Measurements from ENCODE around the gene PHF20. TPM values are rescaled to one million over a fixed set of nuclear protein-coding genes. Genes with fewer than 3 reads are reported as not detected.
"Not testable (repeated sequence)": the region's sequence is repeated elsewhere in the genome, so short reads cannot be mapped to it uniquely, and the experiment has no call there.

The PHF20 gene
- total RNA-seq, 1 experiment from 2014 or later, result 22.7 TPM

DNA sequence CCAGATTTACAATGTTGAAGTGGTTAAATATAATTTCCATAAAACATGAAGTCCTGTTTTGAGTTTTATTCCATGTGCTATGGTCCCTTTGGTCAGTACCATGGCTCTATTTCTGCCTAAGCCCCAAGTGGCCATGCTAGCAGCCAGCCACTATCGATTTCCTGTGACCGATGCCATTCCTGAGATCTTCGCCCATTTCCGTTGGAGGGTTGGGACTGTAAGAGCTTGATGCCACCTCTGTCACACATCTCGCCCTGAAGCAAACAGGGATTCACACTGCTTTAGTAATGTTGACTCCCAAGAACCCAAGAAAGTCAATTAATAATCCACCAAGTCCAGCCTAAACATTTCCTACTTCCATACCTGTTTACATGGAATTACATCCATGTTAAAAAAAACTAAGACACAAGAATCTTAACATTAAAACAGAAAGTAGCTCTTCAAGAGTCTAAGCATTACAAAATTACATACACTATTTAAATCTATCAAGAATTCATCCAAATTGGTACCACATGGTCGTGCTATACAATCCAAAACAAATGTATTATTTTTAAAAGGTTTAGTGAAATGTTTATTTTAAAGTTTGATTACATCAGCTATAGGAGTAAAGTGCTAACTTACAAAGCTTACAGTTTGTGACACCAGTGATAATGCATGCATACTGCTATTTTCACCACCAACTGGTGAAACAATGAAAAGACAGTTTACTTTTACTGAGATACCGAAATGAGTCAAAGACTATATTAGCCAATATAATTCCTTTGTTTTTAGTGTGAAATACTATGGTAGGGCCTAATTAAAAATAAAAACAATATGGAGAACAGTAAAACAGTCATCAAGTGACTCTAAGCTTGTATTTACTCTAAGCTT is 32.3 kb upstream of the PHF20 start:
- peak; percentile 60 for DNase-seq (ENCODE audit: low read depth)

DNA sequence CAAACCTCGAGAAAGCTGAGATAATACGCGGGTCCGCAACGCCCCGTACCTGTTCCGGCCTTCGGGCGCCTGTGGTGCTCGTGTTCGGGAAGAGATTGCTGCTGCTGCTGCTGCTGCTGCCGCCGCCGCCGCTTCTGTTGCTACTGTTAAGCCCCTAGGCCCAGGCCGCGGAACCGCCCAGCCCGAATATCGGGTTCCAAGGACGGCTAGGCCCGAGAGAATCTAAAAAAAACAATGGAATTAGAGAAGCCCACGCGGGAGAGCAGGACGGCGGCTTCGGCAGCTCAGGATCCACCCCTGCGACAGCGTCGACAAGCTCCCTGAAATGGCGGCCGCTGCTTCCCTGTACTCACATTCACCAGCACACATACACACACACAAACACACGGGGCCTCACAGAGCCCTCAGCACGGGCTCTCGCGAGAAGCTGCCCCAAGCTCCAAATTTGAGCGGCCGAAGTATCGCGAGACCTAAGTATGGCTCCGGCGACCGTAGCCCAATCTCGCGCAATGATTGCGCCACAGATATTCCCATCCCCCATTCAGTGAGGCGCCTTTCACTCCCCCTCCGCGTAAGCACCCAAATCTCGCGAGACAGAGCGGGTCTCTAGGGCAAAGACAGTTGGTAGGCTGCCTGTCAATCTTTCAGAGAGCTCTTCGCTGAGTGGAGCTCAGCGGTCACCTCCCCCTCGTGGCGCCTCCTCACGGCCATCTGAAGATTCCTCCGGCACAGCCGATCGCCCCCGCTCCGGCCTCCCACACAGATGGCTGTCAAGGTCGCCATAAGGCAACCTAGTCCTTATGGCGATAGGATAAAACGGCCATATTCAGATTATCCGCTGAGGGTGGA is 29.7 kb upstream of the PHF20 start, which contains the start of gene RBM39:
Gene RBM39 (minus strand): TSS at position 369 of the 849 bp plus-strand sequence. CDS start 1,386 bp downstream, outside the sequence.
- DNase-seq (ENCODE audit: low read depth), result peak; percentile 100

DNA sequence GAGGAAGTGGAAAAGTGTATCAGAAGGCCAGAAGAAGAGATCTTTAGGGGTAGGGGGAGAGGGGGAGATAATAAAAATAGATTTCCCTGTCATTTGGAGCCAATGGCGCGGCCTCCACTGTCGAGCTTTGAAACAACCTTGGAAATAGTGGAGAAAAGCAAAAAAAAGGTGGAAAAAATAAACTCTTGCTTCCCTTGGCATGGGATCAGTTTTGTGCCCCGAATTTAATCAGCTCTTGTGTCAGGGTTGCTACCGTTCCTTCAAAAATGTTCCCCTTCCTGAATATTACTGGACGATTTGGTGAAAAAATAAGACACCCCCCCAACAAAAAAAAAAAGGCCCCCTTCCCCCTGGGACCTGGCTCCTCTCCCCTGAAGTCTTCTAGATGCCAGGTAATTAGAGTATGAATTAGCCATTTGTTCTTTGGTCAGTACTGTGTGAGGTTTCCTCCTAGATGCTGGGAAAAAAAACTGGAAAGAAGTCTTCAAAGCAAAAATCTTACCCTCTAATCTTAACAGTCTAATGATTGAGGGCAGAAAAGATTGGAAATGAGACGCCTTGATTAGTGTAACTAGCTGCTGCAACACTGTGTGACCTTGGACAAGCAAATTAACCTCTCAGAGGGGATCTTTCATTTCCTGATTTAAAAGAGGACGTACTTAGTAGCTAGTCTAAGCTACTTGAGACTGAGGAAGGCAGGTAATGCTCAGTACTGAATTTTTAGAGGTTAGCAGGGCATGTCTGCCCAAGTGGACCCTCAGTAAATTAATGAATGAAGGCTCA is 28.9 kb upstream of the PHF20 start:
- peak; percentile 33 for DNase-seq (ENCODE audit: low read depth)

DNA sequence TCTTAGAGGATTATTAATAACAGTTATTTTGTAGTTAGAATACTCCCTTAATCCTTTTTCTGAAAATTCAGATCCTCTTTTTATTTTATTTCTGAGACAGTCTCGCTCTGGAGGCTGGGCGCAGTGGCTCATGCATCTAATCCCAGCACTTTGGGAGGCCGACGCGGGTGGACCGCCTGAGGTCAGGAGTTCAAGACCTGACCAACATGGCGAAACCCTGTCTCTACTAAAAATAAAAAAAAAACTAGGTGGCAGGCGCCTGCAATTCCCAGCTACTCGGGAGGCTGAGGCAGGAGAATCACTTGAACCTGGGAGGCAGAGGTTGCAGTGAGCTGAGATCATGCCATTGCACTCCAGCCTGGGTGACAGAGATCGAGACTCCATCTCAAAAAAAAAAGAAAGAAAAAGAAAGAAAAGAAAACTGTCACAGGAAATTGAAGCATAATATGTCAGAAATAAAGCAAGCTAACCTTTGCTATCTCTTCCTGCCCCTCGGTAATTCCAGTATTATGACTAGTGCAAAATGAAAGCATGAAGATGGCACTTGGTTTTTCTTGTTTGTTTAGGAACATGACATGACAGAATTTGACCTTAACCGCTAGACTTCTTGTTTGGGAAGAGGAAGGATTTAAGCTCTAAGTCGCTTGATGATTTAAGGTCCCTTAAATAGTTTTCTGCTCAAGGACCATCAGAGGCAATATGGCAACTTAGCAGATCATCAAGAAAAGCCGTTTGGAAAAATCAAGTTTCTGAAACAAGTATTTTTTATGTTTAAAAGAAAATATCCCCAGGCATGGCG is 27.9 kb upstream of the PHF20 start:
- peak; percentile 22 for DNase-seq (ENCODE audit: low read depth)

DNA sequence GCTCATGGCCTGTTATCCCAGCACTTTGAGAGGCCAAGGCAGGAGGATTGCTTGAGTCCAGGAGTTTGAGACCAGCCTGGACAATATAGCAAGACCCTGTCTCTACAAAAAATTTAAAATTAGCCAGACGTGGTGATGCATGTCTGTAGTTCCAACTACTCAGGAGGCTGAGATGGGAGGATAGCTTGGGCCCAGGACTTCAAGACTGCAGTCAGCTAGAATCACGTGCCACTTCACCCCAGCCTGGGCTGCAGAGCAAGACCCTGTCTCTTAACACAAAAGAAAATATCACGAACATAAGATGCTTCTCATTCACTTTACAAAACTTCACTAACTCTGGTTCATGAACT is 27.3 kb upstream of the PHF20 start:
- DNase-seq (ENCODE audit: low read depth), result not testable (repeated sequence)

DNA sequence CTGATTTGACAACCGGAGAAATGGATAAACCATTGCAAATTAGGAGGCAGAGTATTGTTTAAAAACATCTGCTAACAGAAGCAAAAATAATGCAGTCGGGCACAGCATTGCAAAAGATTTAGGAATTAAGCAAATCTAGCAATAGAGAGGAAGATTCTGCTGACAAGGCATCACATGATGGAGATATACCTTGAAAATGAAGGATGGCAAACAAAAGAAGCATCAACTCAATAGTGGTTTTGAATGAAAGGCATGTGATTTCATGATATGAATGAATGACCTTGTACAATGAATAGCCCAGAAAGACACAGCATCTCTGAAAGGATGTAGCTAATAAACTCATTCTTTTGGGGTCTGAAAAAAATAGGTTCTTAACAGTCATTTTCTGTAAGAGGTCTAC is 21.2 kb upstream of the PHF20 start:
- DNase-seq (ENCODE audit: low read depth), result no peak

DNA sequence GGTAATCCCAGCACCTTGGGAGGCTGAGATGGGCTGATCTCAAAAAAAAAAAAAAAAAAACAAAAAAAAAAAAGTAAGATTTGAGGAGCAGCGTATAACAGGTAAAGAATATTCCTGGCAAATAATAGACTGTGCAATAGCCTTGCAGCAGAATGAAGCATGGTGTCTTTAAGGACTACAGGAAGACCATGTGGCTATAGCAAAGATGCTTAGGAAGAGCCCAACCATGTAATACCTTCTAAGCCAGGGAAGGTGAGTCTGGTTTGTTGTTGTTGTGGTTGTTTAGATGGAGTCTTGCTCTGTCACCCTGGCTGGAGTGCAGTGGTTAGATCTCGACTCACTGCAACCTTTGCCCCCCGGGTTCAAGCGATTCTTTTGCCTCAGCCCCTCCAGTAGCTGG is 15.4 kb upstream of the PHF20 start:
- DNase-seq (ENCODE audit: low read depth), result no peak

DNA sequence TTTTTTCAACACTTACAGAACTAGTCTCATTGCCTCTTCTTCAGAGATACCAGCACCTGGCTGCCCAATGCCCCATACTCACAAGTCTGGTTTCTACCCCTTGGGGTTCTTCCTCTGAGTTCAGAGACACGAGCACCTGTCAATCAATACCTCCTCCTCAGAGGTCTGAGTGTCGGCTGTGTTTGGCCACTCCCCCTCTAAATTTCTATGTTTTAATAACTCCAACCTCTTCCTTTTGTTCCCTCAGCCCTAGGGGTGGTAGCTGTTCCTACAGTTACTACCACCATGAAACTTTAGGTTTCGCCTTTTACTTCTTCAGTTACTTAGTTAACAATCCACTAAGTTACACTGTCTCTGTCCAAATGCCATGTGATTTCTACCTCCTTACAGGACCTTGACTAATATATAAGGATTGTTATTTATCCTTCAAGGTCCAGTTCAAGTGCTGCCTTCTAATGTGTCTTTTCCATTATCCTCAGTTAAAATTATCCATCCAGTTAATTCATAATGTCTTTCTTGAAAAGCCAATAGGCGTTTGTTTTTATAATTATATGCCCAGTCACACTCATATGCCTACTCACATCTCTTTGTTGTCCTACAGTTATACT is 14.6 kb upstream of the PHF20 start:
- DNase-seq (ENCODE audit: low read depth), result no peak

DNA sequence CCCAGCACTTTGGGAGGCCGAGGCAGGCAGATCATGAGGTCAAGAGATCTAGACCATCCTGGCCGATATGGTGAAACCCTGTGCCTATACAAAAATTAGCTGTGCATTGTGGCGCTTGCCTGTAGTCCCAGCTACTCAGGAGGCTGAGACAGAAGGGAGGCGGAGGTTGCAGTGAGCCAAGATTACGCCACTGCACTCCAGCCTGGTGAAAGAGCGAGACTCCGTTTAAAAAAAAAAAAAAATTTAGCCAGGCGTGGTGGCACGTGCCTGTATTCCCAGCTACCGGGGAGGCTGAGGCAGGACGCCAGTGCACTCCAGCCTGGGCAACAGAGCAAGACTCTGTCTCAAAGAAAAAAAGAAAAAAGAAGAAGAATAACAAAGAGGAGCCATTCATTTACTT is 10.3 kb upstream of the PHF20 start:
- not testable (repeated sequence) for DNase-seq (ENCODE audit: low read depth)

DNA sequence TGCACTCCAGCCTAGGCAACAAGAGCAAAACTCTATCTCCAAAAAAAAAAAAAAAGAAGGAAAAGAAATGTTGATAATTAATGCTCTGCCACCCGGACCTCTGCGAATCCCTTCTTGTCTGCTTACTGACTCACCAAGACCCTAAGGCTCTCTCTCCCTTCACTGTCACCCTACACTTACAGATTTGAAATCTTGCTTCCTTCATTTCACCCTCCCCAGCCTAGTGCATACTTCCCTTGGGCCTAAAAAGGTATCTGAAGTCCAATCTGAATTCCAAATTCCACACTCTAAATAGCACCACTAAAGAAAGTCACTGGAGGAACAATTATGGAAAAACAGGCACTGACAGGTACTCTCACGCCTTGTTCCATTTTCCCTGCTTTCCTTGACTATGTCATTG is 9.4 kb upstream of the PHF20 start:
- no peak for DNase-seq (ENCODE audit: low read depth)

DNA sequence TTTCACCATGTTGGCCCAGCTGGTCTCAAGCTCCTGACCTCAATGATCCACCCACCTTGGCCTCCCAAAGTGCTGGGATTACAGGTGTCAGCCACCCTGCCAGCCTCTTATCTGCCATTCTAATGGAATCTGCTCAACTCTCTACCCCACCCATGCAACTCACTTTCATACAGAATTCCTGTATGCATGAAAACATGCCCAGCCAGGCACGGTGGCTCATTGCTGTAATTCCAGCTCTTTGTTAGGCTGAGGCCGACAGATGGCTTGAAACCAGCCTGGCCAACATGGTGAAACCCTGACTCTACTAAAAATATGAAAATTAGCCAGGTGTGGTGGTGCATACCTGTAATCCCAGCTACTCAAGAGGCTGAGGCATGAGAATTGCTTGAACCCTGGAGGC is 6.9 kb upstream of the PHF20 start:
- DNase-seq (ENCODE audit: low read depth), result not testable (repeated sequence)

DNA sequence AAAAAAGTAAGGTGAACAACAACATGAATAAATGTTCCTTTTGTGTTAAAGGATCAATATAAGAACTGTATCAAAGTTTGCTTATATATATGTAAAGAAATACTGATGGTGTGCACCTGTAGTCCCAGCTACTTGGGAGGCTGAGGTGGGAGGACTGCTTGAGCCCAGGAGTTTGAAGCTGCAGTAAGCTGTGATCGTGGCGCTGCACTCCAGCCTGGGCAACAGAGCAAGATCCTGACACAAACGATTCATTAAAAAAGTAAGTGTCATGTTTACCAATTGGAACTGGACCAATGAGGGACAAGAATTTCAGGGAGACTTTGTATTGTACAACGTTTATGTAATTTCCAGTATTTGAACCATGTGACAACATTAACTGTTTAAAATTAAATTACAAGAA is 5.0 kb upstream of the PHF20 start:
- no peak for DNase-seq (ENCODE audit: low read depth)

DNA sequence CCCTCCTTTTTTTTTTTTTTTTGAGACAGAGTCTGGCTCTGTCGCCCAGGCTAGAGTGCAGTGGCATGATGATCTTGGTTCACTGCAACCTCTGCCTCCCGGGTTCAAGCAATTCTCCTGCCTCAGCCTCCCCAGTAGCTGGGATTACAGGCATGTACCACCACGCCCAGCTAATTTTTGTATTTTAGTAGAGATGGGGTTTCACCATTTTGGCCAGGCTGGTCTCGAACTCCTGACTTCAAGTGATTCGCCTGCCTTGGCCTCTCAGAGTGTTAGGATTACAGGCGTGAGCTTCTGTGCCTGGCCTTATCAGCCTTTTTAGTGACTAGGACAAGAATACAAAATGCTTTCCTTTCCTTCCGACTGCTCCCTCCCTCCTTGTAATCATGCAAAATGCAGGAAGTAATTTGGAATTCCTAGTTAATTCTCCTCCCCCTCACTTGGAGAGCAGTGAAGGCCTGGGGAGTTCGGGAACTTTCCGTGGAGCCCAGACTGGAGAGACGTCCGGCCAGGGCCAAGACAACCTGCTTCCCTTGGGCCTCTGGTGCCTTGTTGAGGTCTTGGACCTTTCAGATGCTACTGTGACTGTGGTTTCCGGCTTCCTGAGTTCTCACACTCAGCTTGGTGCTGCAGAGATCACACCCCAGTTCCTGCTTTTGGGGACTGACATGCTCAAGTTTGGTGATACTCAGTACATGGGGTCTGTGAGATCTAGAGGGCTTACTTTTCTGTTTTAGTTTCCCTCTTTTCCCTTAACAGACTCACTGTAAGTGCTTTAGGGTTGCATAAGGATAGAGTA is 3.9 kb upstream of the PHF20 start:
- DNase-seq (ENCODE audit: low read depth), result peak; percentile 54

DNA sequence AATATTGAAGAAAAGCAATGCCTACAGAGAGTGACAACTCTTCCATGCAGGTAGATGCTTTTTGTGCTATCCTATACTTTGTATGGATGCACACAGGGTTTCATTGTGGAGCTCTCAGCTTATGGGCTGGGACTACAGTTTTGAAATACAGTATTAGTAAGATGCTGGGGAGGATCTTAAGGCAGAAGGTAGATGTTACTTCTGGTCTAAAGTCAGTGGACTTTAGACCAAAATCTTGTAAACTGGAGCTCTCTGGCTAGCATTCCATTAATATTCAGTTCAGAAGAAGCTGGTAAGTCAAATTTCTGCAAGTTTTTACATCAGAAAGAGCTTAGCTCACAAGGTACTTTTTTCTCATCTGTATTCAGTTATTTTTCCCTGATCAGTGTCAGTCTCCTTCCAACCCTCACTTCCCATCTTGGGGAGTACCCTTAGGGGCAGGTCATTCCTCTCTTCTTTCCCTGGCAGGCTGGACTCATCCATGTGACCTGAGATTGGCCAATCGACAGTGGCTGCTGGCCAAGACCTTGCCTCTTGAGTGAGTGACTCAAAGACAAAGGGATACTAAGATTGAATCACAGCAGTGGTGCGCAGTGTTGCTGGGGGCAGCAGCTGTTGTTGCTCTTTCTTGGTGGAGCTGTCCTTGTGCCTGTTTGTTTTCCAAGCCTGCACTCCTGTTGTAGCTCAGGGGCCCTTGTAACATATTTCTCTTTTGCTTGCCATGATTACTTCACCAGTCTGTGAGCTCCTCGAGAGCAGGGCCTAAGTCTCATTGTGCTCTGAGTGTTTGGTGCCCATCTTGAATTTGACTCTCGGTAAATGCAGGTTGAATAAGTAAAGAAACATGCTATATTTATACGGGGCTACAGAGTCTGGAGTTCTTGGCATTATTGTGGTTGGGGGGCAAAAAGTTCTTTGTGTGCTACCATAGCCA is 2.8 kb upstream of the PHF20 start:
- peak; percentile 100 for DNase-seq (ENCODE audit: low read depth)

DNA sequence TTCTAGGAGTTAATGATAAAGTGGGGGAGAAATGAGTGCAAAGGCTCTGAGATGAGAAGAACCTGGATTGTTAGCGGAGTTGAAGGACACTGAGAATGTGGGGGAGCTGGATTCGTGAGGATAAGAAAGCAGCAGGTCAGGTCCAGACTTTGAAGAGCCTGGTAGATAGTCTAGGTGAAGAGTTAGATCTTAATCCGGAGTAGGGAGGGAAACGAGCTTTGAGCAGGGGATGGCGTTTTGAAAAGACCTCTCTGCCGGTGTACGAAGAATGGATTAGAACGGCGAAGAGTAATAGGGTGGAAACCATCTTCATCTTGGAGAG is 487 bp upstream of the PHF20 start:
- no peak for DNase-seq (ENCODE audit: low read depth)

DNA sequence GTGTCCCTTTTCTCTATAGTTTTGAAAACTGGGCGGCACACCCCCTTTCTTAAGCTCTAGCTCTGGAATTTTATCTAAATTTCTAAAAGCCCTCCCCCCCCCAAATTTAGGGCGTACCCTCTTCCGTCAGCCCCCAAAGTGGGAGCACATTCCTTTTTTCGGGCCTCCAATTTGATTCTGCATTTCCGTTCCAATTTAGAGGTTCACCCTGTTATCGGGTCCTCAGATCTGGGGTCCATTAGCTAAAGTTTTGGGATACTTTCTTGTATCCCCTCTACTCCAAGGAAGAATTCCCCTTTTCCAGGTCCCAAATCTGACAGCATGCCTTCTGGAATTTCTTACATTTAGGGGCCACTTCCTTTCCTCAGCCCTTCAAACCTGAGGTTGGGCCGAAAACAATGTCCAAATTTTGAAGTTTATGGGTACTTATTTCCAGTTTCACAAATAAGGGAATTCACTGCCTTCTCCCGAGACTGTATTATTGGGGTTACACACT is 796 bp downstream of the PHF20 start:
- DNase-seq (ENCODE audit: low read depth), result no peak

DNA sequence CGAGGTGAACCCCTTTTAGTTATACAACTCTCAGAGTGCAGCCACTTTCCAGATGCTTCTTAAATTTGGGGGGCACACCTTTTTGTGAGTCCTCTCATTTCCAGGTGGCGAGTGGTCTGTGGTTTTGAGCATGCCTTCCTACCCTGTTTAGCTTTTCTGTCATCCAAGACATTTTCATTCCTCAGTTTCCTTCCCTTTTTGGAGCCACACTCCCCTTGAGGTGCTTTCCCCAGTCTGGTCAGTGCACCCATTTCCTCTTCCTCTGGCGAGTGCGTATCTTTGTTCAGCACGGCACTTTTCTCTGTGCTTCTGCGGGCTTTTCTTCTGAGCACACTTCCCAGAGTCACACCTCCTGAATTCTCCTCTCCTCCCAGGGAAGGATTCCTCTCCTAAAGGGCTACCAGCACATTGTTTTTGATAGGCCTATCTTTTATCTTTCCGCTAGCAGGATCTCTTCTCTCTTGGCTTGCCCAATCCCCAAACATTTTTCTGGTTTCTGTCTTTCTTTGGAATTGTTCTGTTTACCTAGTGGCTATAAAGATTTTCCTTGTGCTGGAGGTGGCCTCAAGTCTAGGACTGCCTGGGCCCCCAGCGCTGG is 1.4 kb downstream of the PHF20 start:
- DNase-seq (ENCODE audit: low read depth), result no peak

DNA sequence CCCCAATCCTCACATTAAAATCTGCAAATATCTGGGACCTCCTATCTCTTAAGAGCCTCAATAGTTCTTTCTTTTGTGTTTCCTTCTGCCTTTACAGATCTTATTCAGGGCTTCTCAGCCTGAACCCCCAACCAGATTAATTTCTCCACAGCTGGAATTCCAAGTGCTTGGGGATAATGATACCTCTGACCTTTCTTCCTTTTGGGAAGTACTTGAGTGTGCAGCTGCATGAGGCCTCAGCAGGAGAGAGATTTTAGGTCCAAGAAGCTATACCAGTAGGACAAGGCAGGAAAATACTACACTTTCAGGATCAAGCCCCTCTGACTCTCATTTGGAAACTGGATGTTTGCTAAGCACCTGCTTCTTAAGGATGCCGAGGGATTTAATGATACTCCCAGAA is 2.6 kb downstream of the PHF20 start:
- no peak for DNase-seq (ENCODE audit: low read depth)
